ENCODE measurements around the gene ATP2B3. TPM values are rescaled to one million over a fixed set of nuclear protein-coding genes. Genes with fewer than 3 reads are reported as not detected.

The ATP2B3 gene
- total and polyA plus RNA-seq, 2 donors (not counting 3 experiments of a cell fraction or from before 2014, with no cell fraction given), result 0.01 to 0.07 TPM

- no peaks in the 10 kb centered on the region for H3K36me3 ChIP-seq (ENCODE audit: control insufficient read depth in 2 of 2, extremely low read depth in 1 of 2, insufficient read depth in 2 of 2, low read length in 2 of 2)
- H3K9me1 ChIP-seq (replicated peaks; ENCODE audit: control insufficient read depth, extremely low read depth, insufficient read depth, low read length), result no peaks in the 10 kb centered on the region
- CTCF ChIA-PET, result interaction anchor here (0.7 to 6.8 kb wide), 3 partner anchors 12 to 35 kb away, joined by 3 to 189 read pairs (median 146); partner anchors contain the start of gene BGN
- no TSS peak for BruUV-seq (replicated peaks)
- no peak for TF ChIP-seq EZH2 (IDR thresholded peaks at IDR 0.05; ENCODE audit: borderline replicate concordance, low read depth, low read length, severe bottlenecking)
- TF ChIP-seq POLR2A (IDR thresholded peaks at IDR 0.05; ENCODE audit: low read depth, low read length), result no peak
- TF ChIP-seq, protein P1, sequence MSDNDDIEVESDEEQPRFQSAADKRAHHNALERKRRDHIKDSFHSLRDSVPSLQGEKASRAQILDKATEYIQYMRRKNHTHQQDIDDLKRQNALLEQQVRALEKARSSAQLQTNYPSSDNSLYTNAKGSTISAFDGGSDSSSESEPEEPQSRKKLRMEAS (IDR thresholded peaks at IDR 0.05; ENCODE audit: insufficient read depth, insufficient read length), result no peak
- TF ChIP-seq POLR2AphosphoS5 (IDR thresholded peaks at IDR 0.05; ENCODE audit: insufficient read depth, low read depth, low read length), result no peak
- TF ChIP-seq GATA2 (IDR thresholded peaks at IDR 0.05; ENCODE audit: insufficient read depth, insufficient read length, low read depth, low read length), result no peak
- H4K20me1 ChIP-seq (replicated peaks; ENCODE audit: control insufficient read depth, extremely low read depth, insufficient read depth, low read length), result no peaks in the 10 kb centered on the region
- H3K9me3 ChIP-seq (replicated peaks; ENCODE audit: control insufficient read depth, insufficient read depth, low read length), result no peaks in the 10 kb centered on the region
- H3K4me3 ChIP-seq (replicated peaks in 1 of 3; ENCODE audit: insufficient read depth in 1 of 3, low read depth in 1 of 3, low read length in 3 of 3), result no peak overlapping the region
- intact Hi-C loops (cut with micrococcal nuclease), result no loop called here
- H3K9ac ChIP-seq (replicated peaks; ENCODE audit: extremely low read depth, insufficient read depth, low read length), result no peak overlapping the region
- POLR2A ChIA-PET, result interaction anchor here (1.7 kb wide), 1 partner anchor 21 kb away, joined by 7 read pairs; the partner anchor contains the start of gene BGN
- dilution Hi-C loops (cut with MboI; ENCODE audit: extremely low pct_ligation_motif_present, low sequenced_read_pairs), result no loop called here
- no peak overlapping the region for H3K4me2 ChIP-seq (ENCODE audit: insufficient read depth, low read length)
- no peak overlapping the region for H2AFZ ChIP-seq (ENCODE audit: low read depth, low read length)
- FAIRE-seq (no peak), DNase-seq (ENCODE audit: low read depth, low spot score) (no peak)
- H3K27ac ChIP-seq (ENCODE audit: insufficient read depth, low read depth, low read length), result no peak overlapping the region
- H3K4me1 ChIP-seq (ENCODE audit: control insufficient read depth, extremely low read depth, insufficient read depth, low read length), result peaks cover 32% of the 10 kb centered on the region
- H3K27me3 ChIP-seq (ENCODE audit: control insufficient read depth in 2 of 2, insufficient read depth in 2 of 2, low read length in 2 of 2), result no peaks in the 10 kb centered on the region
- peaks cover 4% of the 10 kb centered on the region for H3K79me2 ChIP-seq (ENCODE audit: control insufficient read depth, insufficient read depth, low read length)
Measured at GRCh38 chrX:153473126-153473525, 44.3 kb upstream of the ATP2B3 start.

DNA sequence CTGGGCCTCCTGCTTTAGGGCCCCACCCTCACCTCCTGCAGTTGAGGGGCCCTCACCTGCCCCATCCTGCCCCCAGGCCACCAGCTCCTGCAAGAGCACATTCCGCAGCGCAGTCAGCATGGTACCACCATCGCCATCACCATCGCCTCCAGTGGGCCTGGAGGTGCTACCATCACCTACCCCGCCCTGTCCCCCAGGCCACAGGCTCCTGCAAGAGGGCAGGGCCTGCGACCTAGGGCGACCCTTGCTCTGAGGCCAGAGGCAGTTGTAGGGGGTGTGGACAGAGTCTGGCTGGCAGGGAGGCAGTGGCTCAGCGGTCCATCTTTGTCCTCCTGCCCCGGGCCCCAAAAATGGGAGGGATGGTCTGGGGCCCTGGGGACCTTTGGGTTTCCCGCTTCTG lies 43.2 kb upstream of the ATP2B3 start:
- intact Hi-C loops (cut with micrococcal nuclease) (no loop called here), dilution Hi-C loops (cut with MboI; ENCODE audit: extremely low pct_ligation_motif_present, low sequenced_read_pairs) (no loop called here)
- H3K27ac ChIP-seq (ENCODE audit: insufficient read depth, low read depth, low read length), result peak overlapping the region; percentile 45
- no peak overlapping the region for H3K9ac ChIP-seq (replicated peaks; ENCODE audit: extremely low read depth, insufficient read depth, low read length)
- no peak overlapping the region for H3K4me2 ChIP-seq (ENCODE audit: insufficient read depth, low read length)
- no peaks in the 10 kb centered on the region for H3K27me3 ChIP-seq (ENCODE audit: control insufficient read depth in 2 of 2, insufficient read depth in 2 of 2, low read length in 2 of 2)
- H3K4me3 ChIP-seq (replicated peaks in 1 of 3; ENCODE audit: insufficient read depth in 1 of 3, low read depth in 1 of 3, low read length in 3 of 3), result no peak overlapping the region
- no peak overlapping the region for H2AFZ ChIP-seq (ENCODE audit: low read depth, low read length)
- no peak for FAIRE-seq
- H3K4me1 ChIP-seq (ENCODE audit: control insufficient read depth, extremely low read depth, insufficient read depth, low read length), result peaks cover 32% of the 10 kb centered on the region
- no peaks in the 10 kb centered on the region for H4K20me1 ChIP-seq (replicated peaks; ENCODE audit: control insufficient read depth, extremely low read depth, insufficient read depth, low read length)
- no peaks in the 10 kb centered on the region for H3K36me3 ChIP-seq (ENCODE audit: control insufficient read depth in 2 of 2, extremely low read depth in 1 of 2, insufficient read depth in 2 of 2, low read length in 2 of 2)
- H3K9me1 ChIP-seq (replicated peaks; ENCODE audit: control insufficient read depth, extremely low read depth, insufficient read depth, low read length), result no peaks in the 10 kb centered on the region
- no peak for DNase-seq (ENCODE audit: low read depth, low spot score)
- no peak for TF ChIP-seq EZH2 (IDR thresholded peaks at IDR 0.05; ENCODE audit: borderline replicate concordance, low read depth, low read length, severe bottlenecking)
- no peak for TF ChIP-seq POLR2AphosphoS5 (IDR thresholded peaks at IDR 0.05; ENCODE audit: insufficient read depth, low read depth, low read length)
- TF ChIP-seq MYC (IDR thresholded peaks at IDR 0.05; ENCODE audit: low read depth, low read length), result no peak
- TF ChIP-seq JUN (IDR thresholded peaks at IDR 0.05; ENCODE audit: borderline replicate concordance, insufficient read depth, insufficient read length, low read depth), result no peak
- TF ChIP-seq, protein P1 (IDR thresholded peaks at IDR 0.05; ENCODE audit: insufficient read depth, insufficient read length), result no peak
- TF ChIP-seq, protein P2, sequence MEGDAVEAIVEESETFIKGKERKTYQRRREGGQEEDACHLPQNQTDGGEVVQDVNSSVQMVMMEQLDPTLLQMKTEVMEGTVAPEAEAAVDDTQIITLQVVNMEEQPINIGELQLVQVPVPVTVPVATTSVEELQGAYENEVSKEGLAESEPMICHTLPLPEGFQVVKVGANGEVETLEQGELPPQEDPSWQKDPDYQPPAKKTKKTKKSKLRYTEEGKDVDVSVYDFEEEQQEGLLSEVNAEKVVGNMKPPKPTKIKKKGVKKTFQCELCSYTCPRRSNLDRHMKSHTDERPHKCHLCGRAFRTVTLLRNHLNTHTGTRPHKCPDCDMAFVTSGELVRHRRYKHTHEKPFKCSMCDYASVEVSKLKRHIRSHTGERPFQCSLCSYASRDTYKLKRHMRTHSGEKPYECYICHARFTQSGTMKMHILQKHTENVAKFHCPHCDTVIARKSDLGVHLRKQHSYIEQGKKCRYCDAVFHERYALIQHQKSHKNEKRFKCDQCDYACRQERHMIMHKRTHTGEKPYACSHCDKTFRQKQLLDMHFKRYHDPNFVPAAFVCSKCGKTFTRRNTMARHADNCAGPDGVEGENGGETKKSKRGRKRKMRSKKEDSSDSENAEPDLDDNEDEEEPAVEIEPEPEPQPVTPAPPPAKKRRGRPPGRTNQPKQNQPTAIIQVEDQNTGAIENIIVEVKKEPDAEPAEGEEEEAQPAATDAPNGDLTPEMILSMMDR (IDR thresholded peaks at IDR 0.05; ENCODE audit: extremely low read depth in 1 of 2, insufficient read depth in 1 of 2, low read depth in 1 of 2, low read length in 2 of 2), result no peak
- no peak for TF ChIP-seq POLR2A (IDR thresholded peaks at IDR 0.05; ENCODE audit: low read depth, low read length)
- no peak for TF ChIP-seq GATA2 (IDR thresholded peaks at IDR 0.05; ENCODE audit: insufficient read depth, insufficient read length, low read depth, low read length)
- no peak for TF ChIP-seq FOS (IDR thresholded peaks at IDR 0.05; ENCODE audit: borderline replicate concordance, insufficient read depth, low read length)
- H3K9me3 ChIP-seq (replicated peaks; ENCODE audit: control insufficient read depth, insufficient read depth, low read length), result no peaks in the 10 kb centered on the region
- peaks cover 4% of the 10 kb centered on the region for H3K79me2 ChIP-seq (ENCODE audit: control insufficient read depth, insufficient read depth, low read length)
- ChIA-PET POLR2A (interaction anchor here (1.7 kb wide), 1 partner anchor 20 kb away, joined by 7 read pairs; the partner anchor contains the start of gene BGN), CTCF (interaction anchor here (6.8 kb wide), 1 partner anchor 18 kb away, joined by 189 read pairs; the partner anchor contains the start of gene BGN)
- no TSS peak for BruUV-seq (replicated peaks)
